NCI-H2171 treated with DMSO at 0.1 percent for 48 hours (cell line): Measurements from ENCODE around the gene OPTC.

ENCODE experiments used
- DNase-seq: peaks from one replicate; lab custom pipeline; 2025; lab: John Stamatoyannopoulos, UW

The OPTC gene

GRCh38 chr1:203558064-203558760, 64.3 kb downstream of the OPTC start:
- no peak for DNase-seq
